Loucy (cell line): ENCODE data around the gene BANP.
A peak's percentile ranks its signal among the peaks of the same experiment; 100 is the strongest.
"Not testable (repeated sequence)": the region's sequence is repeated elsewhere in the genome, so short reads cannot be mapped to it uniquely, and the experiment has no call there.

ENCODE experiments used
- H2AFZ ChIP-seq: fragments of 200-600 bp; sonication (generic); 2 replicates; pipeline ENCODE4 v1.6.0; 2016; ENCODE audit warnings: antibody characterized with exemption, mild to moderate bottlenecking, low read length, moderate library complexity
- H3F3A ChIP-seq: fragments of 200-600 bp; 2 replicates; pipeline ENCODE4 v1.6.0; 2016; ENCODE audit warnings: antibody characterized with exemption, low read depth, mild to moderate bottlenecking
- H3K27me3 ChIP-seq: fragments of 200-600 bp; sonication (generic); 2 replicates; pipeline ENCODE4 v1.6.1; 2014; ENCODE audit warnings: low read length, mild to moderate bottlenecking; ENCODE audit not compliant: insufficient read depth, poor library complexity, severe bottlenecking
- H3K36me3 ChIP-seq: fragments of 200-600 bp; sonication (generic); 2 replicates; pipeline ENCODE4 v1.6.1; 2016; ENCODE audit warnings: low read length; ENCODE audit not compliant: insufficient read depth
- H3K4me1 ChIP-seq: fragments of 200-600 bp; sonication (generic); 2 replicates; pipeline ENCODE4 v1.5.1; 2014; ENCODE audit warnings: low read length, mild to moderate bottlenecking; ENCODE audit not compliant: insufficient read depth, poor library complexity, severe bottlenecking
- H3K4me2 ChIP-seq: fragments of 200-600 bp; sonication (generic); 2 replicates; pipeline ENCODE4 v1.6.0; 2014; ENCODE audit warnings: antibody characterized with exemption, low read length, low read depth, mild to moderate bottlenecking; ENCODE audit not compliant: poor library complexity, severe bottlenecking
- H3K4me3 ChIP-seq: fragments of 200-600 bp; sonication (generic); 2 replicates; pipeline ENCODE4 v1.5.1; 2014; ENCODE audit warnings: low read length, mild to moderate bottlenecking, mixed read lengths; ENCODE audit not compliant: poor library complexity, severe bottlenecking
- H3K79me2 ChIP-seq: fragments of 200-600 bp; sonication (generic); 2 replicates; pipeline ENCODE4 v1.6.1; 2014; ENCODE audit warnings: low read length; ENCODE audit not compliant: insufficient read depth
- H3K9ac ChIP-seq: fragments of 200-600 bp; sonication (generic); 2 replicates; pipeline ENCODE4 v1.6.0; 2014; ENCODE audit warnings: mild to moderate bottlenecking, low read depth, low read length, moderate library complexity; ENCODE audit not compliant: poor library complexity, severe bottlenecking
- H3K9me2 ChIP-seq: fragments of 200-600 bp; sonication (generic); replicated peaks from 2 replicates; pipeline ENCODE4 v1.6.1; 2016; ENCODE audit warnings: low read depth, low read length, mixed read lengths
- H3K9me3 ChIP-seq: fragments of 200-600 bp; sonication (generic); 2 replicates; pipeline ENCODE4 v1.6.1; 2014; ENCODE audit warnings: mild to moderate bottlenecking, antibody characterized with exemption, low read length, low read depth; ENCODE audit not compliant: insufficient read depth
- H4K20me1 ChIP-seq: fragments of 200-600 bp; sonication (generic); 2 replicates; pipeline ENCODE4 v1.6.0; 2014; ENCODE audit warnings: antibody characterized with exemption, low read length, mild to moderate bottlenecking; ENCODE audit not compliant: insufficient read depth, poor library complexity, severe bottlenecking
- CTCF ChIP-seq: fragments of 200-600 bp; sonication (generic); conservative IDR thresholded peaks from 2 replicates; pipeline ENCODE4 v1.5.1; 2014; ENCODE audit warnings: mild to moderate bottlenecking, antibody characterized with exemption, low read length
- EZH2phosphoT487 ChIP-seq: fragments of 200-600 bp; IDR thresholded peaks from 2 replicates; pipeline ENCODE4 v1.6.1; 2018; ENCODE audit warnings: antibody characterized with exemption, mild to moderate bottlenecking, moderate library complexity, borderline replicate concordance

The BANP gene

GRCh38 chr16:87950765-87951551 is at the start of gene BANP:
Gene BANP (plus strand): TSS chr16:87951434. CDS start chr16:87975116, 23,682 bp downstream.
- peak within 1 kb of the TSS; percentile 99 for H2AFZ ChIP-seq
- no peak for TF ChIP-seq EZH2phosphoT487
- peak; percentile 26; the same call in 1 of the 2 replicates for TF ChIP-seq CTCF
- no peaks in the 10 kb centered on the region for H3K9me2 ChIP-seq
- peaks cover 44% of the 10 kb centered on the region for H3K79me2 ChIP-seq
- no peaks in the 10 kb centered on the region for H3K36me3 ChIP-seq
- peak within 1 kb of the TSS; percentile 98 for H3K9ac ChIP-seq
- peaks cover 26% of the 10 kb centered on the region for H3K4me1 ChIP-seq
- peak within 1 kb of the TSS; percentile 91 for H3K4me2 ChIP-seq
- H4K20me1 ChIP-seq: peaks cover 3% of the 10 kb centered on the region
- no peaks in the 10 kb centered on the region for H3F3A ChIP-seq
- no peaks in the 10 kb centered on the region for H3K9me3 ChIP-seq
- no peaks in the 10 kb centered on the region for H3K27me3 ChIP-seq
- peak within 1 kb of the TSS; percentile 94 for H3K4me3 ChIP-seq

GRCh38 chr16:87904963-87905362 is 46.3 kb upstream of the BANP start:
- not testable (repeated sequence) for H3K9ac ChIP-seq, H3K27me3 ChIP-seq, H2AFZ ChIP-seq, H4K20me1 ChIP-seq, H3K36me3 ChIP-seq, H3K4me1 ChIP-seq, H3K4me3 ChIP-seq, H3K9me3 ChIP-seq, H3K9me2 ChIP-seq, H3K79me2 ChIP-seq, H3K4me2 ChIP-seq, H3F3A ChIP-seq

GRCh38 chr16:87905521-87905920 is 45.7 kb upstream of the BANP start:
- H3K4me2 ChIP-seq, H3K36me3 ChIP-seq, H3K27me3 ChIP-seq, H3K4me3 ChIP-seq, H3K9me2 ChIP-seq, H2AFZ ChIP-seq, H3K9me3 ChIP-seq, H3K79me2 ChIP-seq, H3F3A ChIP-seq, H4K20me1 ChIP-seq, H3K9ac ChIP-seq, H3K4me1 ChIP-seq: not testable (repeated sequence)

GRCh38 chr16:87908101-87908500 is 43.1 kb upstream of the BANP start:
- H3K36me3 ChIP-seq, H3K4me2 ChIP-seq, H4K20me1 ChIP-seq, H3K9me3 ChIP-seq, H3K4me1 ChIP-seq, H3F3A ChIP-seq, H3K79me2 ChIP-seq, H2AFZ ChIP-seq, H3K27me3 ChIP-seq, H3K9ac ChIP-seq, H3K4me3 ChIP-seq, H3K9me2 ChIP-seq: not testable (repeated sequence)
